GM21737 (cell line): ENCODE data around the gene COL19A1.
A peak's percentile ranks its signal among the peaks of the same experiment; 100 is the strongest.

Experiments used
- ATAC-seq: cut with Tn5 transposase; IDR thresholded peaks from one replicate; pipeline ENCODE4 v1.9.1; 2021; ENCODE audit warnings: mild to moderate bottlenecking, moderate library complexity; ENCODE audit not compliant: unreplicated experiment

Gene COL19A1

DNA sequence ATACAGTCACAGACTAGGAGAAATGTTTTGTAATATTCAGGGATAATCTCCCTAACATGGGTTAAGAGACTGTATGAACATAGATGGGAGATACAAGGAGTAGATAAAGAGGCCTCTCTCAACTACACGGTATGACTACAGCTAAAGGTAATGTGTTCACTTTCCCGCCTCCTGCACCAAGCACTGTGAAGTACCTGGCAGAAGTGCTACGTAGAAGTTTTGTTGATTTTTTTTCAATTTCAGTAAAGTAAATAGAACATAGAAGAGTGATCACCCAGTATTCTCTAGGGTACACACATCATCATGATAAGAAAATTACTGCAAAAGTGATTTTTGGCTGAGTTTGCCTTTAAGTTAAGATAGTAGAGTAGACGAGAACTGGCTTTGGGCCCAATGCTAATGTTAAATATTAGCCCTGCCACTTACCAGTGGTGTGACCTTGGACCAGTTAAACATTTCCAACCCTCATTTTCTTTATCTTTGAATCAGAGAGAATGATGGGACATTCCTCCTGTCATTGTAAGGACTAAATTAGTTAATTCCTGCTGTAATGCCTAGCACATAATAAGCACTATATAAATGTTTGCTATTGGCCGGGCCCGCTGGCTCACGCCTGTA, 253.0 kb downstream of the COL19A1 start:
- no peak for ATAC-seq

DNA sequence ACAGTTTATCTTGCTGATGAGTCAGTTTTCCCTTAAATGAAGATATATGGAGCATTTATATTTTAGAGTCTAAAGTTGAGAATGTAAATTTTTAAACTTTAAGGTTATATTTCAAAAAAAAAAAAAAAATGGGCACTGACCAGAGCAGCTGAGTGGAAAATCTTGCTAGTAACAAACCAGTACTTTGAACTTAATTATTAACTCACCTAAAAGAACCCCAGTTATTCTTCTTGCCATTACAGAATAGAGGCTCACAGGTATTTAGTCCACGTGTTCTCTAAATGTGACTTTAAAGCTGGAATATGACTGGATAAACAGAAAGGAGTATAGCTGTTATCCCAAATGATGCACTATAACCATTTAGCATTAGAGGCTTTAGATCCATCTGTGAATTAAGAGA, 258.1 kb downstream of the COL19A1 start:
- no peak for ATAC-seq

- no peak for ATAC-seq
Observed at GRCh38 chr6:70124882-70125545, 258.7 kb downstream of the COL19A1 start.

DNA sequence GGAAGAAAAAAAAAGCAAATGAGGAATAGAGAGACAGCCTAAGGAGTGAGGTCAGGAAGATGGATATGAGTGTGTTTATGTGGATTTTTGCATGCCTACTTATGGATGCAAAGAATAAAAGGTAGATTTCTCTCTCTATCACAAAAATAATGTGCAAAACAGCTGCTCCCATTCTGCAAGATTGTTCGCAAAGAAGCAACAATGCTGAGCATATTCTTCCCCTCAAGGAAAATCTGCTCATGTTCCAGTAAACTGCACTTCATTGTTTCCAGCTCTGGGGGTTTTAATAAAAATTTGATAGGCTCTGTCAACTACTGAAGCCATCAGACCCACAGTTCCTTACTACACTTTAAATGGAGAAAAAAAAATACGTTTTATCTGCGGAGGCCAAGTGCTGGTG, 259.2 kb downstream of the COL19A1 start:
- ATAC-seq: no peak

DNA sequence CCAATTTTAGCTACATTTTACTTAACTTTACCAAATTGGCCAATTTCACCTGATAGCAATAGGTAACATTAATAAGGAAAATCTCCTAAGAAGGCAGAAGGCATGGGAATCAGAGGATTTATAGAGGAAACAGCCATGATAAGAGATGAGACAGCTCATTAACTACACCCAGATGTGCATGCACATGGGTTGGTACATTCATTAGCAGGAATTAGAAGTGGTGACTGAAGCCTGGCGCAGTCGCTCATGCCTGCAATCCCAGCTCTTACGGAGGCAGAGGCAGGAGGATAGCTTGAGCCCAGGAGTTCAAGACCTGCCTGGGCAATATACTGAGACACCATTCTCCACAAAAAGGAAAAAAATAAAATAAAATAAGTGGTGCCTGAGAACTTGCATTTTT, 263.0 kb downstream of the COL19A1 start:
- no peak for ATAC-seq

- ATAC-seq: no peak
Observed at GRCh38 chr6:70130865-70131264, 264.5 kb downstream of the COL19A1 start.

GRCh38 chr6:70131528-70131927, 265.2 kb downstream of the COL19A1 start:
- peak; percentile 81 for ATAC-seq

DNA sequence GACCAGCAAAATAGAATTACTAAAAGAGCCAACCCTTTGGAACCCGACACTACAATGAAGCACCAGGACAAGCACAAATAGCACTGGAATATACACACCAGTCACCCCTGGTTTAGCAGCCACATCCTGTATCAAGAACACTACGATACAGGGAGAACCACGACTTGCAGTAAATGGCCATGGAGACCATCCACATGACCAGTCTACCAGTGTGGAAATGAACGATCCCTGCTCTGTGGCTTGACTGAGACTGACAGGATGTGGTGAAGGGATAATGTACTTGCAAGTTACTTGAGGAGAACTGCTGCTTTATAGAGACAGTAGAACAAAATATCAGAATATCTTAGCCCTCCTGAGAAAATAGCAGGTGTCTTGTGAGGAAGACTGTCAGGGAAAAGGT, 266.9 kb downstream of the COL19A1 start:
- no peak for ATAC-seq

GRCh38 chr6:70134542-70134941, 268.2 kb downstream of the COL19A1 start:
- ATAC-seq: no peak

DNA sequence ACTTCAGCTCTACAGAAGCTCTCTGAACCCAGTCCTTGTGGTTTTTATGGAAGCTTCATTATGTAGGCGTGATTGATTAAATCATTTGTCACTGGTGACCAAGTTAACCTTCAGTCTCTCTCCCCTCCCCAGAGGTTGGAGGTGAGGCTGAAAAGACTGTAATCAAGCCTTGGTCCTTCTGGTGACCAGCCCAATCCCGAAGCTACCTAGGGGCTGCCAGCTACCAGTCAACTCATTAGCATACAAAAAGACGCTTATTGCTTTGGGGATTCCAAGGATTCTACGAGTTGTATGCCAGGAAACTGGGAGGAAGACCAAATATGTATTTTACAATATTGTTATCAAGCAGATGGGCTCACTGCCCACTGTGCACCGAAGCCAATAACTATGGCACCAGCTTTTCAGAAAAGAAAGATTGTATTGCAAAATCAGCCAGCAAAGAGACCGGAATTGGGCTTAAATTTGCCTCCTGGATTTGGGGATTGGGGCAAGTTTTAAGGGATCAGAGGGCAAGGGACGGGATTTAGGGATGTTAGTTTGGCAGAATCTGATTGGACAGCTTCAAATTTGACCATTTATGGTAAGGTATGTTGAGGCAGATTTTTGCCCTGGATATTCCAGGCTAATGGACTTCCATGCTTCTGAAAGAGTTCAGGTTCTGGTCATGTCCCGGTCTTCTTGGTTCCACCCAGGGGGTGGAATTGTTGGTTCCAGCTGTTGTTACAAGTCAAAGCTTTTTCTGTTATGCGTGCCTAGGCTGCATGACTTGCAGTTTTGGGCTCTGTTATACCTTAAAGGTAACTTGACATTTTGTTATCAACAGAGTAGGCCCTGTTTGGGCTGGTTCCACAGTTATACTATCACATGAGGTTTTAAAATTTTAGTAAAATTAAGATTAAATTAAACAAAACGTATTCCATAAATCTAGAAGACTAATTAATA, 269.1 kb downstream of the COL19A1 start:
- no peak for ATAC-seq

GRCh38 chr6:70136996-70137395, 270.6 kb downstream of the COL19A1 start:
- ATAC-seq: no peak

DNA sequence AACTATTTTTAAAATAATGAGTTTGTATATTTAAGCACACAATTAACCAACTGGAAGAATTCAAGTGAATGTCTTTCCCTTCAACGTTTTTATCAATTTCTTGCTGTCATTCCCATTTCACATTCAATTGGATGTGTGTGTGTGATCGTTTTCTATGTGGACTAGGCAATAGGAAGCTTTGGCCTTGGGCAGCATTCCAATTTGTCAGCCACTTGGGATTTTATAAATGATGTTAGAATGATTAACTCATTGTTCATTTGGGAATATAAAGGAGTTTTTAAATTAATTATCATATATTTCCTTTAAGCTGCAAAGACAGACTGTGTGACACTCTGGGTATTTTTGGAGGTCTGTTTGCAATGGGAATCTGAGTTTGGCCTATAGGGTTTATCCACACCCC, 274.1 kb downstream of the COL19A1 start:
- no peak for ATAC-seq

DNA sequence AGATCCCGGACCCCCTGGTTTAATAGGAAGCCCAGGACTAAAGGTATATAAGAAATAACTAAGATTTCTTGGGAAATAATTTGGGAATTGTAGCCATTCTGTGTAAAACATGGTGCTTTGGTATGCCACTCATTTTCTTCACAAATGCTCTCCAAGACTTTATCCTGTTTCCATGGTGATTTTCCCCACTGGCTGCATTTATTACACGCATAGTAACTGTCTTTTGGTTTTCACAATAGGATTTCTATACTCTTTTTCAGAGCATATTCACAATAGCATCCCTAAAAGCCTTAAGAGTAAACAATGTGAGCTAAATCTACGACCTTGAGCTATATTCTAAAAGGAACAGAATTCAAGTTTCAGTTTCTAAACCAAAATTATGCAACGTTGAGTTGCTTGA, 275.7 kb downstream of the COL19A1 start:
- no peak for ATAC-seq

- ATAC-seq: no peak
Observed at GRCh38 chr6:70145178-70145577, 278.8 kb downstream of the COL19A1 start.

GRCh38 chr6:70149209-70149788, 282.9 kb downstream of the COL19A1 start:
- ATAC-seq: no peak

- no peak for ATAC-seq
Observed at GRCh38 chr6:70150521-70150920, 284.2 kb downstream of the COL19A1 start.

DNA sequence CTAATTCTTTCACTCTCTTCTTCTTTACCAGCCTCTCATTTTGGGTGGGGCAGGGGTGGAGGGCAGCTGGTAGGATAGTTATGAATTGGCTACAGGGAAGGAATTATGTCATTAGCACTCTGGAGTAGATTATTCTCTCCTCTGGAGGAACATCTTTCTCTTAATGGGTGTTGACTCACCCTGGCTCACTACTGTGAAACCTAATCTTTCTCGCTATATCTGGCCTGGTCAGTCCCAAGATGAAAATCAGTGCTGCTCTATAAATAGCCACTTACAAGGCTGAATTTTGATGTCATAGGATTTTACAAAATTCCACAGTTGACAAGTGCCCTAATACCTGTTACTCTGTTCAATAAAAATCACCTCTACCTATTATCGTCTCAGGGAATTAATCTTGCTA, 285.3 kb downstream of the COL19A1 start:
- no peak for ATAC-seq

DNA sequence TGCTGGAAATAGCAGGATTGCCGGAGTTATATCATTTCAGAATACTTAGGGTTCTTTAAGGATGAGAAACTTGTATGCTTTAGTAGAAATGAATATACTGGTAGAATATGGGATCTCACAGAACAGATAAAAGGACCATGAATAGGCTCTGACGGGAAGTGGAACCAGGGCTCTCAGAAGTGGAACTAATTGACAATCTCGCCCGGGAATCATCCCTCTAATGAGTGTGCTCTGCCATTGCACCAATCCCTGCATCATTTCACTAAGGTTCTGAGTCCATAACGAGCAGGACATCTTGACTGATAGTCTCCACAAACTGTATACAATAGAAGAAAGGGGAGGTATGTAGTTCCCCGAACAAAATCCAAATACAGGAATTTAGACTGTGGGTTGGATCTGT, 286.4 kb downstream of the COL19A1 start:
- no peak for ATAC-seq

GRCh38 chr6:70157086-70157485, 290.7 kb downstream of the COL19A1 start:
- no peak for ATAC-seq

DNA sequence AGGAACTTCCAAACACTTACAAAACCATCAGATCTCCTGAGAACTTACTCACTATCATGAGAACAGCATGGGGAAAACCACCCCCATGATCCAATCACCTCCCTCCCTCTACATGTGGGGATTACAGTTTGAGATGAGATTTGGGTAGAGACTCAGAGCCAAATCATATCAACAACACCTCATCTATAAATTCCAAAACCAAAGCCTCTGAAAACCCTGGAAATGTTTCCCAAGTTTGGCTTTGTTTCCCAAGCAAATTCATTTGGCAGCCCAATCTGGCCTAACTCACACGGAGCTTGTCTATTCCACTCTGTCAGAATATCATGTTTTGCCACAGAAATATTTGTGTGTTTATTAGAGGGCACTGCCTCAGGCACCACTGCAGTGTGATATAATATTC, 293.9 kb downstream of the COL19A1 start:
- ATAC-seq: no peak

DNA sequence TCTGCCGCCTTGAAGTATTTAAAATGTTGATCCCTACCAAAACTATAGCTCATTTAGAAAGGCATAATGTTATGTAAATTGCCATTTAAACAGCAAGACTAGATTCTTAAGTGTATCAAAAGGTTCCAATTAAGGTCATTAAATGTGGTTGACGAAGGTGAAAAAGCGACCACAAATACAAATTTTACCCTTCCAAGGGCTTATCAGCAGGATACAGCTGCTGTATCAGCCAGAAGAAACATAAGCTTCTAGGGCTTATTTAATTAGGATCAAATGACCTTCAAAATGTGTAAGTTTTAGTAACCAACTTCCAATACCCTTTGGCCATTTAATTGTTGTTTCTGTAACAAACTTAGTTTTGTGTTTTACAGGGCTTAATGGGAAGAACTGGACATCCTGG, 296.6 kb downstream of the COL19A1 start:
- ATAC-seq: no peak
